ENCODE data around the gene PFKFB2.

Gene PFKFB2

DNA sequence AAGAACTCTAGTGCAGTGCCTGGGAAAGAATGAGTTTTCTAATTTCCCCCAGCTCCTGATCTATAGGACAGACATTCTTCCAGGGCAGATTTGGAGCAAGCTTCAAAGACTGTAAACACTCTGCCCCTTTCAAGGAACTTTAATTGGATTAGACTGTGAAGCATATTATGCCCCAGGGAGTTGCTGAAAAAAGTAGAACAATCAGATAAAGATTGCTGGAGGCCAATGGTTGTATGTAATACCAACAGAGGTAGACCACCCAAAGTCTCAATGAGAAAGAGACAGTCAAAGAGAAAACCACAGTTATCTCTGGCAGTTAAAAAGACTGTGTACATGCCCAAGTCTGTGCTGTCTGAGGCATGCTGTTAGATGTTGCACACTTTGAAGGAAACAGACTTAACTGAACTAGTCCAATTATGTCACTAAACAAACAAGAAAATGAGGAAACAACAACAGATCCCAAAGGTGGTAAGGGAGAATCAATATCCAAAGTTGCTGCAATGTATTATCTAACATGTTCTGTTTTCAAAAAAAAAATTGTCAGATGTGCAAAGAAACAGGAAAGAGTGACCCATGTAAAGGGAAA is 75.4 kb downstream of the PFKFB2 start:
- no peak for DNase-seq (ENCODE audit: insufficient read length, low spot score)
- no peak for TF ChIP-seq CTCF (IDR thresholded peaks at IDR 0.05; ENCODE audit: insufficient read depth, missing control alignments)
- no peak for FAIRE-seq

DNA sequence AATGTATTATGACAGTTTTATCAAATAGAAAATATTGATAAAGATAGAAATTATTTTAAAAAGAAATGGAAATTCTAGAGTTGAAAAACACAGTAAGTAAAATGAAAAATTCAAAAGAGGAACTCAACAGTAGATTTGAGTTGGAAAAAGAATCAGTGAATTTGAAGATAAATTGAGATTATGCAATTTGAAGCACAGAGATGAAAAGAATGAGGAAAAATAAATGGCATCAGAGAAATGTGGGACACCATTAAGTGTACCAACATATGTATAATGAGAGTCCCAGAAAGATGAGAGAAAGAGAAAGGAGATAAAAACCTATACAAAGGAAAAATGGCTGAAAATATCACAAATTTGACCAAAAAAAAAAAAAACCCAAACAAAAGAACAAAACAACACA is 76.0 kb downstream of the PFKFB2 start:
- DNase-seq (ENCODE audit: insufficient read length, low spot score) = no peak
- no peak for TF ChIP-seq CTCF (IDR thresholded peaks at IDR 0.05; ENCODE audit: insufficient read depth, missing control alignments)
- FAIRE-seq = no peak
